Hepatocyte (in vitro differentiated cells): Measurements from ENCODE around the gene SLC39A11.

ENCODE experiments used
- CTCF ChIP-seq: fragments of 200-600 bp; sonication (generic); IDR thresholded peaks from 2 replicates; pipeline ENCODE4 v1.5.1; 2016; ENCODE audit warnings: antibody characterized with exemption, mild to moderate bottlenecking; ENCODE audit not compliant: poor library complexity
- EZH2phosphoT487 ChIP-seq: fragments of 200-600 bp; sonication (generic); IDR thresholded peaks from one replicate; pipeline ENCODE4 v1.6.1; 2018; ENCODE audit warnings: antibody characterized with exemption, mild to moderate bottlenecking, low read depth, moderate library complexity; ENCODE audit not compliant: unreplicated experiment, severe bottlenecking

- TF ChIP-seq CTCF: no peak
- no peak for TF ChIP-seq EZH2phosphoT487
Measured at GRCh38 chr17:72858826-72859495, 233.5 kb downstream of the SLC39A11 start.
